GM12878 (cell line): ENCODE results near the gene MAP3K1. TPM values are rescaled to one million over a fixed set of nuclear protein-coding genes. Genes with fewer than 3 reads are reported as not detected.
A peak's percentile ranks its signal among the peaks of the same experiment; 100 is the strongest.

Experiments used
- ATAC-seq: fragments of 200-7000 bp; cut with Tn5 transposase; 3 replicates; pipeline ENCODE4 v1.9.1; 2020; ENCODE audit warnings: mild to moderate bottlenecking, moderate library complexity
- BruUV-seq: library from RNA; stranded (reverse); fragments of 400-500 nt; replicated peaks from 2 replicates; lab custom pipeline; 2021; lab: Mats Ljungman, UMichigan
- CTCF ChIA-PET: fragments of 300-600 bp; sonication (Branson Sonifier 250); formaldehyde crosslinking; extraction: SDS; loops from one replicate; lab custom pipeline; 2021; ENCODE audit warnings: inconsistent platforms; lab: Yijun Ruan, JAX
- POLR2A ChIA-PET: fragments of 350-600 bp; formaldehyde crosslinking; extraction: SDS; loops from one replicate; lab custom pipeline; 2021; ENCODE audit warnings: inconsistent platforms; lab: Charles Lee
- RAD21 ChIA-PET: fragments of 300-600 bp; sonication (Branson Sonifier 250); formaldehyde crosslinking; loops from one replicate; lab custom pipeline; 2023; ENCODE audit warnings: antibody characterized with exemption; ENCODE audit not compliant: unreplicated experiment; lab: Charles Lee
- SMC1A ChIA-PET: fragments of 300-600 bp; sonication (Branson Sonifier 250); formaldehyde crosslinking; loops from one replicate; lab custom pipeline; 2023; ENCODE audit not compliant: unreplicated experiment, uncharacterized antibody; lab: Charles Lee
- DNase-seq: peaks from one replicate; pipeline ENCODE4 v3.0.0-alpha.2; 2011; ENCODE audit warnings: low read depth, low spot score
- FAIRE-seq: peaks from 3 replicates; lab custom pipeline; 2011; peaks lifted over from hg19 to GRCh38; lab: Jason Lieb, UNC
- H2AFZ ChIP-seq: 2 replicates; pipeline ENCODE4 v1.6.0; 2011; ENCODE audit warnings: low read depth, low read length, control low read depth; ENCODE audit not compliant: control insufficient read depth
- H3K27ac ChIP-seq: 2 replicates; pipeline ENCODE4 v1.5.1; 2011; ENCODE audit warnings: control low read depth; ENCODE audit not compliant: control insufficient read depth, insufficient read depth
- H3K27me3 ChIP-seq, 2 experiments: replicated peaks in 1 of 2; 2 replicates each; pipeline versions ENCODE4 v1.6.0 to v1.6.1; 2011; ENCODE audit warnings: low read length in 1 of 2; ENCODE audit not compliant: control insufficient read depth in 2 of 2, insufficient read depth in 2 of 2
- H3K36me3 ChIP-seq, 2 experiments: 2 replicates each; pipeline ENCODE4 v1.5.1; 2011; ENCODE audit warnings: low read length in 1 of 2; ENCODE audit not compliant: control insufficient read depth in 2 of 2, insufficient read depth in 2 of 2
- H3K4me1 ChIP-seq: 2 replicates; pipeline ENCODE4 v1.6.1; 2011; ENCODE audit warnings: mild to moderate bottlenecking, low read length, moderate library complexity, mixed read lengths; ENCODE audit not compliant: control insufficient read depth, insufficient read depth
- H3K4me2 ChIP-seq: 2 replicates; pipeline ENCODE4 v1.6.0; 2011; ENCODE audit warnings: control low read depth; ENCODE audit not compliant: control insufficient read depth, insufficient read depth
- H3K4me3 ChIP-seq: fragments of 200-600 bp; sonication (generic); 2 replicates; pipeline ENCODE4 v1.5.1; 2016
- H3K79me2 ChIP-seq: 2 replicates; pipeline ENCODE4 v1.6.0; 2011; ENCODE audit warnings: low read length; ENCODE audit not compliant: control insufficient read depth, insufficient read depth
- H3K9ac ChIP-seq: 2 replicates; pipeline ENCODE4 v1.8.0; 2011; ENCODE audit warnings: low read length, control low read depth, mixed read lengths; ENCODE audit not compliant: control insufficient read depth, insufficient read depth
- H3K9me3 ChIP-seq: replicated peaks from 3 replicates; pipeline ENCODE4 v1.5.1; 2011; ENCODE audit warnings: mild to moderate bottlenecking, low read length; ENCODE audit not compliant: control insufficient read depth, insufficient read depth
- H4K20me1 ChIP-seq: 2 replicates; pipeline ENCODE4 v1.6.0; 2011; ENCODE audit not compliant: control insufficient read depth, insufficient read depth
- BHLHE40 ChIP-seq, 2 experiments: fragments of 450-650 bp in 1 of 2; IDR thresholded peaks; 2 replicates each; pipeline ENCODE4 v1.6.1; 2011 to 2017; ENCODE audit warnings: low read depth in 2 of 2, borderline replicate concordance in 1 of 2, improper control_type of control experiment in 1 of 2, low read length in 1 of 2, mild to moderate bottlenecking in 1 of 2
- E2F4 ChIP-seq: IDR thresholded peaks from 2 replicates; pipeline ENCODE4 v1.6.1; 2012; ENCODE audit warnings: low read depth, low read length, improper control_type of control experiment
- ELK1 ChIP-seq: IDR thresholded peaks from 2 replicates; pipeline ENCODE4 v1.6.1; 2012; ENCODE audit warnings: low read depth, low read length, improper control_type of control experiment
- HCFC1 ChIP-seq: fragments of 150-350 bp; IDR thresholded peaks from 2 replicates; pipeline ENCODE4 v1.6.1; 2014; ENCODE audit warnings: low read length
- HDAC6 ChIP-seq: fragments of 200-600 bp; sonication (generic); IDR thresholded peaks from one replicate; pipeline ENCODE4 v1.8.0; 2017; ENCODE audit warnings: antibody characterized with exemption; ENCODE audit not compliant: unreplicated experiment
- KLF5 ChIP-seq: fragments of 450-650 bp; IDR thresholded peaks from 2 replicates; pipeline ENCODE4 v1.6.1; 2014; ENCODE audit warnings: mild to moderate bottlenecking; ENCODE audit not compliant: partially characterized antibody
- MEF2A ChIP-seq: IDR thresholded peaks from 2 replicates; pipeline ENCODE4 v1.6.1; 2011; ENCODE audit warnings: low read depth, mild to moderate bottlenecking, low read length, moderate library complexity; ENCODE audit not compliant: insufficient read depth
- NR2C2 ChIP-seq: IDR thresholded peaks from 2 replicates; pipeline ENCODE4 v1.6.1; 2011; ENCODE audit warnings: borderline replicate concordance, low read depth; ENCODE audit not compliant: control insufficient read depth, insufficient read length
- POLR2A ChIP-seq: IDR thresholded peaks from 2 replicates; pipeline ENCODE4 v1.6.1; 2011; ENCODE audit warnings: low read depth, mild to moderate bottlenecking, low read length
- RAD51 ChIP-seq: fragments of 450-650 bp; IDR thresholded peaks from 2 replicates; pipeline ENCODE4 v1.6.1; 2016; ENCODE audit warnings: moderate library complexity, mild to moderate bottlenecking, inconsistent platforms
- SUPT20H ChIP-seq: IDR thresholded peaks from 2 replicates; pipeline ENCODE4 v1.6.1; 2011; ENCODE audit warnings: low read depth, mild to moderate bottlenecking, low read length, moderate library complexity, borderline replicate concordance; ENCODE audit not compliant: control insufficient read depth
- SUZ12 ChIP-seq: fragments of 200-600 bp; sonication (generic); IDR thresholded peaks from one replicate; pipeline ENCODE4 v1.6.1; 2018; ENCODE audit warnings: antibody characterized with exemption, mild to moderate bottlenecking; ENCODE audit not compliant: unreplicated experiment
- ZNF207 ChIP-seq: fragments of 450-650 bp; IDR thresholded peaks from 2 replicates; pipeline ENCODE4 v1.6.1; 2014; ENCODE audit warnings: antibody characterized with exemption, mild to moderate bottlenecking, borderline replicate concordance
- ZNF592 ChIP-seq: fragments of 450-650 bp; IDR thresholded peaks from 2 replicates; pipeline ENCODE4 v1.6.1; 2017; ENCODE audit warnings: mild to moderate bottlenecking, moderate library complexity
- ZSCAN29 ChIP-seq: fragments of 450-650 bp; IDR thresholded peaks from 2 replicates; pipeline ENCODE4 v1.6.1; 2017; ENCODE audit warnings: mild to moderate bottlenecking, moderate library complexity
- WGBS: methylation state at CpG from one replicate; pipeline ENCODE4 v1.1.6; 2016; ENCODE audit warnings: low lambda C conversion rate; ENCODE audit not compliant: insufficient replicate concordance, insufficient coverage; ENCODE audit errors: missing lambda C conversion rate; 5-methylcytosine and 5-hydroxymethylcytosine counted together
- in situ Hi-C: fragments of 300-500 bp; cut with MboI; formaldehyde crosslinking; loops from 9 replicates; pipeline ENCODE4 v1.14.3; 2018; ENCODE audit warnings: mixed read lengths
- intact Hi-C: fragments of 100-400 bp; cut with micrococcal nuclease; formaldehyde crosslinking; loops from one replicate; pipeline ENCODE4 v1.14.2; 2022; ENCODE audit not compliant: unreplicated experiment
- polyA plus RNA-seq, 11 experiments: library from polyadenylated mRNA; depleted of rRNA in 4 of 11; unstranded in 6 of 11; stranded (reverse) in 5 of 11; fragments of >200 nt; fragmentation: Nextera tagmentation in 4 of 11; fragmentation: Illumina TruSeq in 1 of 11; extraction: Ambion mirVana in 4 of 11; extraction: Trizol in 1 of 11; gene quantifications; 1 replicate in 1 of 11; 2 replicates in 10 of 11; pipeline versions ENCODE4 v1.2.1 to v1.2.3, GENCODE V29; 2011 to 2016; ENCODE audit warnings: inconsistent platforms in 2 of 11, missing spikeins in 2 of 11, low read depth in 1 of 11
- total RNA-seq, 4 experiments: library from RNA; depleted of rRNA in 3 of 4; stranded (reverse); fragments of >200 nt in 3 of 4; fragmentation: Illumina TruSeq in 1 of 4; extraction: Trizol in 1 of 4; gene quantifications; 2 replicates each; pipeline versions ENCODE4 v1.2.1 to v1.2.3, GENCODE V29; 2013 to 2021

The MAP3K1 gene
- total and polyA plus RNA-seq, 10 of the 15 experiments (the other 5 are each of a cell fraction or from before 2014, with no cell fraction given) = 7.5 to 24.6 (median 12.6) TPM

GRCh38 chr5:56853698-56854097 lies 38.3 kb downstream of the MAP3K1 start:
- 14% methylated on average over 4 of the region's 4 CpGs for WGBS
- Histone ChIP-seq H3K27me3 (no peaks in the 10 kb centered on the region), H3K27ac (no peak overlapping the region), H4K20me1 (peaks cover 3% of the 10 kb centered on the region; the same call in 1 of the 2 replicates), H3K4me3 (no peak overlapping the region), H3K36me3 (peaks cover 0 to 2% of the 10 kb centered on the region in 2 experiments; a peak in 2 of 4 replicates), H3K4me2 (no peak overlapping the region), H3K79me2 (peaks cover 4% of the 10 kb centered on the region; the same call in 1 of the 2 replicates), H3K4me1 (no peaks in the 10 kb centered on the region), H3K9ac (no peak overlapping the region), H3K9me3 (no peaks in the 10 kb centered on the region), H2AFZ (no peak overlapping the region)
- in situ Hi-C loops (no loop called here), intact Hi-C loops (no loop called here)
- SMC1A ChIA-PET = interaction anchor here (0.5 to 3.5 kb wide), 6 partner anchors 9 to 282 kb away, joined by 3 to 21 read pairs (median 4); no protein-coding TSS in a partner anchor
- RAD21 ChIA-PET = interaction anchor here (1.2 kb wide), 1 partner anchor 15 kb away, joined by 3 read pairs; no protein-coding TSS in a partner anchor
- ATAC-seq (peak; percentile 61), FAIRE-seq (no peak), DNase-seq (no peak)
- BruUV-seq = no TSS peak
- POLR2A ChIA-PET = interaction anchor here (0.6 to 0.7 kb wide), 2 partner anchors 45 to 223 kb away, joined by 4 read pairs; no protein-coding TSS in a partner anchor
- CTCF ChIA-PET = interaction anchor here (1.2 to 2.6 kb wide), 2 partner anchors 16 to 36 kb away, joined by 3 to 11 read pairs; no protein-coding TSS in a partner anchor
- TF ChIP-seq MEF2A (no peak), SUZ12 (no peak), POLR2A (no peak), E2F4 (no peak), KLF5 (no peak), NR2C2 (no peak), ZSCAN29 (no peak), RAD51 (no peak), BHLHE40 (IDR thresholded peaks at IDR 0.05; ENCODE audit: borderline replicate concordance in 1 of 2, low read depth in 2 of 2, low read length in 1 of 2) (no peak), HCFC1 (no peak), ZNF207 (no peak), HDAC6 (no peak), SUPT20H (no peak), ZNF592 (no peak), ELK1 (no peak)
